CD8-positive, alpha-beta memory T cell (primary cell): ENCODE results near the gene OCA2. TPM values are rescaled to one million over a fixed set of nuclear protein-coding genes. Genes with fewer than 3 reads are reported as not detected.
"Not testable (repeated sequence)": the region's sequence is repeated elsewhere in the genome, so short reads cannot be mapped to it uniquely, and the experiment has no call there.

Experiments used
- CTCF ChIA-PET: fragments of 350-600 bp; sonication (Branson Sonifier 250); formaldehyde crosslinking; loops from one replicate; lab custom pipeline; 2021; ENCODE audit warnings: antibody characterized with exemption; lab: Charles Lee
- POLR2A ChIA-PET: fragments of 350-600 bp; sonication (Branson Sonifier 250); formaldehyde crosslinking; loops from one replicate; lab custom pipeline; 2021; ENCODE audit warnings: antibody characterized with exemption; lab: Charles Lee
- DNase-seq, 5 donors: peaks; one replicate each; pipeline versions ENCODE4 v3.0.0 to v3.0.0-alpha.2; 2020 to 2022; ENCODE audit warnings: mixed read lengths in 1 of 5
- H3K27ac ChIP-seq: one replicate; pipeline ENCODE4 v1.7.0; 2013; ENCODE audit warnings: low read depth, mild to moderate bottlenecking, low read length, moderate library complexity
- H3K27me3 ChIP-seq: 2 replicates; pipeline ENCODE4 v1.7.0; 2013; ENCODE audit warnings: low read length, mild to moderate bottlenecking; ENCODE audit not compliant: insufficient read depth, poor library complexity, severe bottlenecking
- H3K36me3 ChIP-seq: 2 replicates; pipeline ENCODE4 v1.7.0; 2013; ENCODE audit warnings: mild to moderate bottlenecking, low read length, moderate library complexity; ENCODE audit not compliant: insufficient read depth
- H3K4me1 ChIP-seq: 2 replicates; pipeline ENCODE4 v1.7.0; 2013; ENCODE audit warnings: mild to moderate bottlenecking, low read length, moderate library complexity; ENCODE audit not compliant: insufficient read depth
- H3K4me3 ChIP-seq: 2 replicates; pipeline ENCODE4 v1.7.0; 2013; ENCODE audit warnings: mild to moderate bottlenecking, low read length
- H3K9me3 ChIP-seq: 2 replicates; pipeline ENCODE4 v1.7.0; 2013; ENCODE audit warnings: mild to moderate bottlenecking, low read length
- H3K27ac Mint-ChIP-seq, 8 donors: one replicate each; pipeline ENCODE4 v1.8.0; 2020 to 2021; ENCODE audit warnings: mixed read lengths in 8 of 8, mild to moderate bottlenecking in 6 of 8, inconsistent platforms in 3 of 8, moderate library complexity in 3 of 8
- H3K27me3 Mint-ChIP-seq, 2 donors: one replicate each; pipeline ENCODE4 v1.8.0; 2020 to 2021; ENCODE audit warnings: mixed read lengths in 2 of 2, mild to moderate bottlenecking in 1 of 2, moderate library complexity in 1 of 2
- H3K36me3 Mint-ChIP-seq, 3 donors: one replicate each; pipeline ENCODE4 v1.8.0; 2020 to 2021; ENCODE audit warnings: mixed read lengths in 3 of 3, inconsistent platforms in 1 of 3, mild to moderate bottlenecking in 1 of 3
- H3K4me1 Mint-ChIP-seq, 3 donors: one replicate each; pipeline ENCODE4 v1.8.0; 2020 to 2021; ENCODE audit warnings: mixed read lengths in 3 of 3, inconsistent platforms in 1 of 3, mild to moderate bottlenecking in 1 of 3
- H3K4me3 Mint-ChIP-seq, 7 donors: one replicate each; pipeline ENCODE4 v1.8.0; 2020 to 2021; ENCODE audit warnings: mixed read lengths in 7 of 7, mild to moderate bottlenecking in 6 of 7, moderate library complexity in 4 of 7, inconsistent platforms in 2 of 7
- H3K9me3 Mint-ChIP-seq, 5 donors: one replicate each; pipeline ENCODE4 v1.8.0; 2020 to 2022; ENCODE audit warnings: mixed read lengths in 5 of 5, mild to moderate bottlenecking in 3 of 5, moderate library complexity in 2 of 5, inconsistent platforms in 1 of 5
- polyA plus RNA-seq: library from polyadenylated mRNA; unstranded; fragments of 300-500 nt; fragmentation: Illumina TruSeq; gene quantifications from one replicate; pipeline ENCODE4 v1.2.3, GENCODE V29; 2021
- total RNA-seq, 2 experiments: library from RNA; stranded (reverse); gene quantifications; one replicate each; pipeline ENCODE4 v1.2.3, GENCODE V29; 2021

OCA2 gene
- total and polyA plus RNA-seq, 3 experiments from 2014 or later = not detected

DNA sequence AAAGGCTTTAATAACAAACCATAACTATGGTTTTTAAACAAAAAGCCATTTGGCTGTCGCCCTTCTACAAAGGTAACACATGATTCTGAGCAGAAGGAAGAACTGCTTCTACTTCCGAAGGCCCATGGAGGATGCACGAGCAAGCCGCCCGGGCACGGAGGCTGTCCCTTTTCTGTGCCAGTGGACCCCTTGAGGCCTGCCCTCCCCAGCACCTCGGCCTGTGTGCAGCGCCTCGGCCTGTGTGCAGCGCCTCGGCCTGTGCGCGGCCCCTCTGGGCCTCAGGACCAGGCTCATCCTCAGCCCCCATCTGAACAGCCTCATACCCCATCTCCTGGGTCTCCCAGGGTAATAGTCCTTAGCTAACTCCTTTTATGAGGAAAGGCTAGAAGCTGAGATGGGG lies 329.5 kb downstream of the OCA2 start:
- Histone ChIP-seq H3K4me1 (no peaks in the 10 kb centered on the region), H3K27ac (no peak overlapping the region), H3K36me3 (no peaks in the 10 kb centered on the region), H3K27me3 (no peaks in the 10 kb centered on the region), H3K4me3 (no peak overlapping the region), H3K9me3 (no peaks in the 10 kb centered on the region)
- ChIA-PET CTCF (no interaction called here), POLR2A (no interaction called here)
- no peak overlapping the region for H3K4me3 Mint-ChIP-seq
- no peaks in the 10 kb centered on the region for H3K27me3 Mint-ChIP-seq
- H3K4me1 Mint-ChIP-seq = no peaks in the 10 kb centered on the region
- no peaks in the 10 kb centered on the region for H3K36me3 Mint-ChIP-seq
- peaks cover 9 to 20% (median 16%) of the 10 kb centered on the region in 5 donors for H3K9me3 Mint-ChIP-seq
- no peak for DNase-seq
- H3K27ac Mint-ChIP-seq = no peak overlapping the region

DNA sequence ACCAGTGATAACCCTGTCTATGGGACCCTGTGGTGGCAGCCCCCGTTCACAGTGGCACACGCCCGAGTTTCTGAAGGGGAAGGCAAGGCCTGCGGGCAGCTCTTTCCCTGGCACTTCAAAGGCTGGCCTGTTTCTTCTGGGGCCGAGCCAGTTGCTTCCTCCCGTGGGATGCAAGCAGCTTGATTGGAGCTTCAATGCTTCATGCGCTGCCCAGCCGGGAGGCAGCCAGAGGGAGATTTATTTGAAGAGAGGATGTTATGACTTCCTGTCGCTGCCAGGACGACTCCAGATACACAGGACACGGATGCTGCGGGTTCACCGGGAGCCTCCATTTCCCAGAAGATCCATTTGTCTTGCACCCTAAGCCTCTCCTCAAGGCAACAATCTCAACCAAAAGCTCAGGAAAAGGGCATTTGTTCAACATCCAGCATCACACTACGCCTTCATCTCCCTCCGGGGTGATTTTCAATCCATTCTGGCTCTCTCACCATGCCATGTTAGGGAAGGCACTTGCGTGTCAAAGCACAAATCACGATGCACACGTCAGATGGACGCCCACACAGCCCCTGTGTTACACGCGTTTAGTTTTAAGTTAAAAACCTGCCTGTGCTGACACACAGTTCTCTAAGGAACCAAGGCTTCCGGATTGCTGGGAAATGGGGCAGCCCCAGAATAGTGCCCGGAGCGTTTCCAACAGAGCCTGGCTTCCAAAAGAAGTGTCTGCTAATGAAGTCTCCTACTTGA lies 330.2 kb downstream of the OCA2 start:
- Mint-ChIP-seq H3K27ac (no peak overlapping the region), H3K27me3 (no peaks in the 10 kb centered on the region), H3K4me3 (no peak overlapping the region), H3K9me3 (peaks cover 9 to 20% (median 12%) of the 10 kb centered on the region in 5 donors), H3K4me1 (no peaks in the 10 kb centered on the region), H3K36me3 (no peaks in the 10 kb centered on the region)
- no peaks in the 10 kb centered on the region for H3K27me3 ChIP-seq
- H3K4me1 ChIP-seq = no peaks in the 10 kb centered on the region
- no peak overlapping the region for H3K4me3 ChIP-seq
- no peaks in the 10 kb centered on the region for H3K9me3 ChIP-seq
- ChIA-PET POLR2A (no interaction called here), CTCF (no interaction called here)
- no peak for DNase-seq
- H3K27ac ChIP-seq = no peak overlapping the region
- H3K36me3 ChIP-seq = no peaks in the 10 kb centered on the region

DNA sequence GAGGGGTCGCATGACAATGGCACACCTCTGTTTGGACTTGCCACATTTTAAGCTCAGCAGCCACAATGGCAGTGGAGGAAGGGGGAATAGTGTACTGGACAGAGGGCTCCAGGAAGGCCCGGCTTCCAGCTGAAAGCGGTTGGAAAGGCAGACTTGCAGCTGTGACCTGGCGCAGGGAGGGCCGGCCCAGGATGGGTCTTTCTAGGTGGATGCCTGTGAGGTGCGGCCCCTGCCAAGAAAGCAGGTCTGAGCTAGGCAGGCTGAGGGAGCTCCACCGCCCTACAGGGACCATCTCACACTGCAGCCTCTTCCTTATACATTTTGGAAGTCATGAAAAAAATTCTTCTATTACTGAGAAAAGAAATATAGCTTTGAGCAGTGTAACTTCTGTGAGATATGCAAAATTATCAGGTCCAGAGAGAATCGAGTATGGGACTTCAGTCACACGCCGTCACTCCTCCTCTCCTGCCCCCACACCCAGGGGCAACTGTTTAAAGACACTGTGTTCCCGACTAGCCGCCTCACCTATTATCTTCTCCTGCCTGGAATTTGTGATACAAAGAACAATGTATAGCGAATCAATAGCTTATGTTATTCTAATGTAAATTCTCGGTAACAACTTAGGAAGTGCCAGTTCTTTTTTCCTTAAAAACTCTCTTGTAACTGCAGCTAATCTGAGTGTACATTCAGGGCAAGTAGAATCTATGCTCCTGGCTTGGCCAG lies 331.0 kb downstream of the OCA2 start:
- Mint-ChIP-seq H3K4me3 (no peak overlapping the region), H3K27ac (no peak overlapping the region), H3K27me3 (no peaks in the 10 kb centered on the region), H3K4me1 (no peaks in the 10 kb centered on the region), H3K9me3 (peaks cover 9 to 20% (median 17%) of the 10 kb centered on the region in 5 donors), H3K36me3 (no peaks in the 10 kb centered on the region)
- POLR2A ChIA-PET = no interaction called here
- Histone ChIP-seq H3K36me3 (no peaks in the 10 kb centered on the region), H3K4me1 (no peaks in the 10 kb centered on the region), H3K4me3 (no peak overlapping the region), H3K9me3 (no peaks in the 10 kb centered on the region), H3K27me3 (no peaks in the 10 kb centered on the region), H3K27ac (no peak overlapping the region)
- CTCF ChIA-PET = no interaction called here
- no peak for DNase-seq

DNA sequence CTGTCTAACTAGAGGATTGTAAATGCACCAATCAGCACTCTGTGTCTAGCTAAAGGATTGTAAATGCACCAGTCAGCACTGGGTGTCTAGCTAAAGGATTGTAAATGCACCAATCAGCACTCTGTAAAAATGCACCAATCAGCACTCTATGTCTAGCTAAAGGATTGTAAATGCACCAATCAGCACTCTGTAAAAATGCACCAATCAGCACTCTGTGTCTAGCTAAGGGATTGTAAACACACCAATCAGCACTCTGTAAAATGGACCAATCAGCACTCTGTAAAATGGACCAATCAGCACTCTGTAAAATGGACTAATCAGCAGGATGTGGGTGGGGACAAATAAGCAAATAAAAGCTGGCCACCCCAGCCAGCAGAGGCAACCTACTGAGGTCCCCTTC lies 331.7 kb downstream of the OCA2 start:
- H3K27me3 Mint-ChIP-seq, H3K27ac ChIP-seq, CTCF ChIA-PET, H3K4me3 Mint-ChIP-seq, H3K9me3 ChIP-seq, H3K4me1 ChIP-seq, H3K27ac Mint-ChIP-seq, POLR2A ChIA-PET, H3K27me3 ChIP-seq, H3K36me3 ChIP-seq, H3K36me3 Mint-ChIP-seq, H3K4me3 ChIP-seq, DNase-seq, H3K4me1 Mint-ChIP-seq: not testable (repeated sequence)
- peaks cover 9 to 20% (median 18%) of the 10 kb centered on the region in 5 donors for H3K9me3 Mint-ChIP-seq

DNA sequence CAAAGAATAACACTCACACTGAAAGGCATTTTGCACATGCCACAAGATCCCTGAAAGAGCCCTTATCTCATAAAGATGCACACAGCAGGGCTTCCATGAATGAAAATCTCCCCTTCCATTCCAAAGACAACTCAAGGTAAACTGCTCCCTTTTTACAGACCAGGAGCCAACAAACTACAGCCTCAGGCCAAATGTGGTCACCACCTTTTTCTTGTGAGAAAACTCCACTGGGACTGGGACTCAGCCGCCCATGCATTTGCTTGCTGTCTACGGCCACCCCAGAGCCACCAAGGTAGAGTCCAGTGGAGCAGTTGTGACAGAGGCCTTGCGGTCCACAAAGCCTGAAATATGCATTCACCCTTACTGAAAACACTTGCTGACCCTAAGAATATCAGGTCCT lies 334.8 kb downstream of the OCA2 start:
- Mint-ChIP-seq H3K27ac (no peak overlapping the region), H3K36me3 (no peaks in the 10 kb centered on the region), H3K4me1 (no peaks in the 10 kb centered on the region), H3K4me3 (no peak overlapping the region), H3K27me3 (no peaks in the 10 kb centered on the region), H3K9me3 (peaks cover 6 to 18% (median 14%) of the 10 kb centered on the region in 5 donors)
- DNase-seq = no peak
- no peak overlapping the region for H3K27ac ChIP-seq
- POLR2A ChIA-PET = no interaction called here
- H3K4me3 ChIP-seq = no peak overlapping the region
- H3K27me3 ChIP-seq = no peaks in the 10 kb centered on the region
- no peaks in the 10 kb centered on the region for H3K4me1 ChIP-seq
- H3K36me3 ChIP-seq = no peaks in the 10 kb centered on the region
- CTCF ChIA-PET = no interaction called here
- H3K9me3 ChIP-seq = no peaks in the 10 kb centered on the region

DNA sequence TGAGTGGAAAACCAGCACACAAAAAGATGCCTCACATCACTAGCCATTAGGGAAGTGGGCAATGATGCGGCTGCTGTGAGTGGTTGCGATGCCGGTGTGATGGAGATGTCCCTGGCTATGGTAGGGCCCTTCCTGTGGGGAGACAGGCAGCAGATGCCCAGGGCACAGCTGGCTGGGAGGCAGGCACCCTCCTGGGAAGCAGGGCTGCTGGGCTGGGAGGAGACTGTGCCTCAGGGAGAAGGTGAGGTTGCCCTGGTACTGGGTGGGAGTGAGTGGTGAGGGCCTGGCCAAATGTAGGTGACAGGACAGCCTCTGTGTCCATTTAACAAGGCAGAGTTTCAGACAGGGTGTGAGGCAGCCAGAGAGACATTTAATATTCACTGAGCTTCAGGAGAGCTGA lies 335.6 kb downstream of the OCA2 start:
- Mint-ChIP-seq H3K4me3 (no peak overlapping the region), H3K9me3 (peaks cover 4 to 18% (median 13%) of the 10 kb centered on the region in 5 donors), H3K27me3 (no peaks in the 10 kb centered on the region), H3K4me1 (no peaks in the 10 kb centered on the region), H3K27ac (no peak overlapping the region), H3K36me3 (no peaks in the 10 kb centered on the region)
- DNase-seq = no peak
- no peaks in the 10 kb centered on the region for H3K4me1 ChIP-seq
- H3K4me3 ChIP-seq = no peak overlapping the region
- H3K27ac ChIP-seq = no peak overlapping the region
- H3K27me3 ChIP-seq = no peaks in the 10 kb centered on the region
- no peaks in the 10 kb centered on the region for H3K36me3 ChIP-seq
- no peaks in the 10 kb centered on the region for H3K9me3 ChIP-seq
- POLR2A ChIA-PET = no interaction called here
- CTCF ChIA-PET = no interaction called here

DNA sequence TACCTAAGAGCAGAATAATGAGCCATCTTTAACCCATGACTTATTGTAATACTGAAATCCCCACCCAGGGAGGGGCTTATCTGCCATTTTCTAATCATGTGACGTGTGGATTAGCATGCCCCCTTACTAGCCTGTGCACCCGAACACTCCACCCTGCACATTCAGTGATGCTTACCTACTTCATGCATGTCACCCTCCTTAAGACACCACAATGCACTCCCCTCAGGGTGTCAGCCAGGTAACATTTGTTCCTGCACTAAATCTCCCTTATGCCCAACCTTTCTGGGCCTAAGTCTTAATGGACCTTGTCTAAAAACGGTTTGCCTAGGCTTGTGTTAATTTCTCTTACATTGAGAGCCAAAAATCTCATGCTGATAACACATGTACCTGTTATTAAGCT lies 336.6 kb downstream of the OCA2 start:
- Mint-ChIP-seq H3K4me1 (no peaks in the 10 kb centered on the region), H3K27me3 (no peaks in the 10 kb centered on the region), H3K9me3 (peaks cover 0 to 15% (median 9%) of the 10 kb centered on the region in 5 donors), H3K36me3 (no peaks in the 10 kb centered on the region), H3K27ac (no peak overlapping the region), H3K4me3 (no peak overlapping the region)
- H3K4me3 ChIP-seq = no peak overlapping the region
- ChIA-PET POLR2A (no interaction called here), CTCF (no interaction called here)
- H3K27me3 ChIP-seq = no peaks in the 10 kb centered on the region
- no peaks in the 10 kb centered on the region for H3K9me3 ChIP-seq
- H3K36me3 ChIP-seq = no peaks in the 10 kb centered on the region
- no peak for DNase-seq
- no peaks in the 10 kb centered on the region for H3K4me1 ChIP-seq
- no peak overlapping the region for H3K27ac ChIP-seq

DNA sequence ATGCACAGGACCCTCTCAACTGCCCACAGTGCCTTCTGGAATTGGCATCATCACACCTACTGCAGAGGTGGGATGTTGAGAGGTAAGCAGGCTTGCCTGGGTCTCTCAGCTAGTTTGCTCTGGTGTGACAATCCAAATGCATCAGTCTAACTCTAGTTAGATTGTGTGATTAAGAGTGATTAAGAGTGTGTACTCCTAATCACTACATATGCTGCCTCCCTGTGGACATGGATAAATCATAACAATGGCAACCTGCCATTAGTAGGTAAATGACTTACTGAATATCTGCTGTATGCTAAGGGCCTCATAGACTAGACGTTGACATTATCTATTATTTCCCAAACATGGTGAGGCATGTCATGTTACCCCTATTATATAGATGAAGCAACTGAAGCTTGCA lies 342.1 kb downstream of the OCA2 start:
- DNase-seq = no peak
- POLR2A ChIA-PET = no interaction called here
- Histone ChIP-seq H3K27ac (no peak overlapping the region), H3K36me3 (no peaks in the 10 kb centered on the region), H3K9me3 (no peaks in the 10 kb centered on the region), H3K4me1 (no peaks in the 10 kb centered on the region), H3K27me3 (no peaks in the 10 kb centered on the region), H3K4me3 (no peak overlapping the region)
- Mint-ChIP-seq H3K36me3 (no peaks in the 10 kb centered on the region), H3K4me1 (no peaks in the 10 kb centered on the region), H3K27me3 (no peaks in the 10 kb centered on the region), H3K4me3 (no peak overlapping the region), H3K9me3 (peaks cover 0 to 11% (median 8%) of the 10 kb centered on the region in 5 donors), H3K27ac (no peak overlapping the region)
- CTCF ChIA-PET = no interaction called here
